HG03558 (cell line): ENCODE results near the gene KCNH4.
"Not testable (repeated sequence)": the region's sequence is repeated elsewhere in the genome, so short reads cannot be mapped to it uniquely, and the experiment has no call there.

ENCODE experiments used
- ATAC-seq: cut with Tn5 transposase; IDR thresholded peaks from one replicate; pipeline ENCODE4 v1.9.1; 2021; ENCODE audit warnings: moderate number of reproducible peaks; ENCODE audit not compliant: unreplicated experiment; ENCODE audit errors: extremely low read depth

Gene KCNH4

DNA sequence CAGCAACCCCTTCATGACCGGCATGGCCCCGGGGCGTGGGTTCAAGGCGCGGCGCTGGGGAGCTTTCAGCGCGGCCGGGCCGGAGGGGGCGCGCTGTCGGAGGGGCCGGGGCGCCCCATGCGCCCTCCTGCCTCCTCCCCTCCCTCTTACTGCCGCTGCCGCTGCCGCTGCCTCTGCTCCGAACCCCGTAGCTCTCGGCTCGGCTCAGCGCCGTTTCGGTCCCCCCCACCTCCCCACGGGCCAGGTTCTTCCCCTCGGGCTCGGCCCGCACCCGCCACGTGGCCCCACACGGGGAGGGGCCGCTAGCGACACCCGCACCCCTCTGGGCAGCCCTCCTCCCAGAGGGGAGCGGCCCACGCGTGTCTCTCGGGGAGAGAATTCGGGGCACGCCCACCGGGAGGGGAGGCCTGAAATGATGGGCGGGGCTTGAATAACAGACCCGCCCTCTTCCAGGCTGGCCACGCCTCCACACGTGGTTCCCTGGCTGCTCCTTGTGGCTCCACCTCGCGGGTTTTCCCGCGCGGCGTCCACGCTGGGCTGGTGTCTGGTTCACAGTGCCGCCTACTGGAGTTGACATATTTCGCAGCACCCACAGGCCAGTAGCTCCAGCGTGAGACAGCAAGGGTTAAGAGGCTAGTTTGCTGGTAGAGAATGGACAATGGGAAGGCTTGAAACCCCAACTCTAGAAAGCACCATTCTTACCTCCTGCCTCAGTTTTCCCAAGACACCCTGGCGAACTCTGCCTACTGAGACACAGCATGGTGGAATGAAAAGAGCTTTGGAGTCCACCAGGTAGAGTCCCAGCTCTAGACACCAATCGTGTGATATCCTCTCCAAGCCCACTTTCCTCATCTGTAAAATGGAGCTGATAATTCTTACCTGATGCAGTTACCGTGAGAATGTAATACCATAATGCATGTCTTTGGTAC, at the start of gene KCNH4:
TSS of gene KCNH4 (minus strand) at position 221 of the 929 bp plus-strand sequence. CDS start at position 24, 197 bp downstream.
- no peak for ATAC-seq

DNA sequence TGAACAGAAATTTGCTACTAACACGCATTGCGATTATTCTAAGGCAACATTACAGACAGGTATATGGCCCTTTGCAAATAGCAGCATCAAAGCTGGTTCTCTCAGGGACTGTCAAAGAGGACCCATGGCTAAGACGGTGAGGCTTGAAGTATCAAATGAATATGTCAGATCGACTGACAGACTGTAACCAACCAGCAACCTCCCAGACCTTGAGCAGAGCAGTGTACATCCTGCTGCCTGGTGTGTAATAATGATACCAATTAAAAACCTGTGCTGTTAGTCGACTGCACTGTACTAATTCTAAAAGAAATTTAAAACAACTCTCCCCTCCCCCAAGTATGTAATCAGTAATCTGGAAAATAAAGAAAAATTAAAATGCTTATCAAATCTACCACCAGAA, 49.3 kb upstream of the KCNH4 start:
- no peak for ATAC-seq

DNA sequence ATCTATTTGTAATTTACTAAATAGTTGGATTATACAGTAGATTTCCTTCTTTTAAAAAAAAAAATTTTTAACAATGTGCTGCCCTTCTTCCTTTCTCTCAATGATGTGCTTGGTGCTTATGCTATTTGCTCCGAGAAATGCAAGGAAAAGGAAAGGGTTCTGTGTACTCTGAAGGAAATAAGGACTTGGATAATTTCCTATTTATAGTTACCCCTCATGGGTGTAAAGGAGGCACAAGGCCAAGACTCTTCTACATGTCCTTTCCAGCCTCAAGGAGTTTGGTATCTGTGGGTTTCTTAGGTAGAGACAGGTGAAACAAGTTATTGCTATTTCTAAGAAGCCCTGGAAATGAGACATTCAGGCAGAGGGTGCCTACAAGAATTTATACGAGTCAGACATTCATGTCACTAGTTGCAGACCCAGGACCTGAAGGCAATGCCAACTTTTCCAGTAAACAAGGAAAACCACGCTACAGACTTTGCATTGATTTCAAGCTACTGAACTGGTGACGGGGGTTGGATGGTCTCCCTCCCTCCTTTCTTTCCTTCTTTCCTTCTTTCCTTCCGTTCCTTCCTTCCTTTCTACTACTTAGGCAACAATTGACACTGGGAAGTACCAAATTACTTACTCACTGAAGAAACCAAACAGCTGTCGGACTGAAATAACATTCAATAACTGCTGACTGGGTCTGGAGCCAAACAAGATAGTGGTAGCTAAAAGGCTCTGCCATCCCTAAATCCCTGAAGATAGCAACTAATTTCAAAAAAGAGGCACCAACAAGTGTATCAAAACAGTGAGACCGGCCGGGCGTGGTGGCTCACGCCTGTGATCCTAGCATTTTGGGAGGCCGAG, 47.1 kb upstream of the KCNH4 start:
- no peak for ATAC-seq

DNA sequence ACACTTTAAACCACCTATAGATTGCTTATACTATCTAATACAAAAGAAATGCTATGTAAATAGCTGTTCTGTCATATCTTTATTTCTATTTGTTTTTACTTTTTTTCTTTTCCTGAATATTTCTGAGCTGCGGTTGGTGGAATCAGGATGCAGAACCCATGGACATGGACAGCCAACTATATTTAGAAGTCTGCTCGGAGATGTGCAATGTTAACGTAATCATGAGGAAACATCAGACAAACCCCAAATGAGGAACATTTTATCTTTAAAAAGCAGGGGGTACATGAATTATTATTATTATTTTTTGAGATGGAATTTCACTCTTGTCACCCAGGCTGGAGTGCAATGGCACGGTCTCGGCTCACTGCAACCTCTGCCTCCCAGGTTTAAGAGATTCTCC, 44.7 kb upstream of the KCNH4 start:
- no peak for ATAC-seq

DNA sequence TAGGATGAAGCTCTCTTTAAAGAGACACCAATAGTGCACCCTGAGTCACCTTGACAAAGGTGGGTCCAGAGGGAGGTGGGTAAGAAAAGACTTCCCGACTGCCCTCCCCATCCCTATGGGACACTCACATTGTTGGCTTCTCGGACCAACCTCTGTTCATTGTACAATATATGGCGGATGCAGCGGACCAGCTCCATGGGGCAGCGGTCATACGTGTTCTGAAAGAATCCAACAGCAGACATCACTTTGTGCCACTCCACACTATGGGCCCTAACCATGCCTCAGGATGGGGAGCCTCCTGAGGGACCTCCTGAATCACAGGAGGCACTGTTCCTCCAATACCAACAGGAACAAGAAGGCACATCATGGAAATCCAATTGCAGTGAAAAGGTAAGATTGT, 43.7 kb upstream of the KCNH4 start:
- no peak for ATAC-seq

DNA sequence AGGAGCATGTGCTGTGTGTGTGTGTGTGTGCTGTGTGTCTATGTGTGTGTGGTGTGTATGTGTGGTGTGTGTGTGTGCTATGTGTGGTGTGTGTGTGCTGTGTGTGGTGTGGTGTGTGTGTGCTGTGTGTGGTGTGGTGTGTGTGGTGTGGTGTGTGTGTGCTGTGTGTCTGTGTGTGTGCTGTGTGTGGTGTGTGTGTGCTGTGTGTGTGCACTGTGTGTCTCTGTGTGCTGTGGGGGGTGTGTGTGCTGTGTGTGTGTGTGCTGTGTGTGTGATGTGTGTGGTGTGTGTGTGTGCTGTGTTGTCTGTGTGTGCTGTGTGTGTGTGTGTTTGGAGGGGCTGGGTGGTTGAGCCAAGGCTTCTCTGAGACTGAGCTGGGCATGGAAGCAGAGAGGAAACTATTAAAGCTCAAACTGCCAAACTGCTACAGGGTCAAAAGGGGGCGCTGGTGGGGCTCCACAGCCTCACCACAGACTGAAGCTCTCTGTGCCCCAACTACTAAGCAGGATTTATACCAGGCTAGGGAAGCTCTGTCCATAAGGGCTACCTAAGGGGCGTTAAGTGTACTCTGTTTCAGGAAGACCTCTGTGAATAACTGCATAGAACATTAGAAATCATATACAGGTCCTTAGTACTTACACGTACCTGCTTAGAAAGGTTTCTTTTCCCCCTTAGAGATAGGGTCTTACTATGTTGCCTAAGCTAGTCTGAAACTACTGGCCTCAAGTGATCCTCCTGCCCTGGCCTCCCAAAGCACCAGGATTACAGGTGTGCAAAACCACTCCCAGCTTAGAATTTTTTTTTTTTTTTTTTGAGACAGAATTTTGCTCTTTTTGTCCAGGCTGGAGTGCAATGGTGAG, 41.2 kb upstream of the KCNH4 start:
- no peak for ATAC-seq

DNA sequence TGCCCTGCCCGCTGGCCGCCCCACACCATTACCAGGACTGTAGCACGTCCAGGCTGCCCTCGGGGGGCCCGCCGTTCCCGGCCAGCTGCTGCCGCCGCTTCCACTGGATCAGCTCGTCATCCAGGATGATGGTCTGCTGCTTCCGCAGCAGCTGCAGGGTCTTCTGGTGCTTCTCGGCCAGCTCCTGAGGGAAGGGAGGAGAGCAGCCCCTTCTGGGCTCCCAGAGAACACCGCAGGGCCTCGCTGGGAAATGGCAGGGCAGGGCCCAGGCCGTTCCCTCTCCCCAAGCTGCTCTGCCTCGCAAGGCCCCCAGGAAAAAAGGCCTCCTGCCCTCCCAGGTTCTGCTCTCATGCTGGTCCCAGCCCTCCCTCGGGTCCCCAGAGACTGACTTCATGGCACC, 38.3 kb upstream of the KCNH4 start:
- not testable (repeated sequence) for ATAC-seq

DNA sequence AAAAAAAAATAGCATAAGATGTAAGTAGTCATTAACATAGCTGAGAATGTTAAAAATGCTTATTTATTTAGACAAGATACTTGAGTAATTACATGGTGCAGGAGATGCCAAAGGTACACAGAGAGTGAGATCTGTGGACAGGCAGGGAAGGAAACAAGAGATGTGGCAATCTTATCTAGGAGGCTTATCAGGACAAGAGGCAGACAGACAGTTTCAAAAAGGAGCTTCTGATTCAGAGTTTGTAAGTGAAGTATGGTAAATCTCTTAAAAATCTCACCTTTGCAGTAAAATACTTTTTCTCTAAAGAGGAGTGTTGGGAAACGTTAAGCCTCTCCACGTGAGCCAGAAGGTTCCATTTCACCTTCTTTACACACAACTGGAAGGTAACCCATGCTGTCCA, 33.2 kb upstream of the KCNH4 start:
- ATAC-seq = no peak

DNA sequence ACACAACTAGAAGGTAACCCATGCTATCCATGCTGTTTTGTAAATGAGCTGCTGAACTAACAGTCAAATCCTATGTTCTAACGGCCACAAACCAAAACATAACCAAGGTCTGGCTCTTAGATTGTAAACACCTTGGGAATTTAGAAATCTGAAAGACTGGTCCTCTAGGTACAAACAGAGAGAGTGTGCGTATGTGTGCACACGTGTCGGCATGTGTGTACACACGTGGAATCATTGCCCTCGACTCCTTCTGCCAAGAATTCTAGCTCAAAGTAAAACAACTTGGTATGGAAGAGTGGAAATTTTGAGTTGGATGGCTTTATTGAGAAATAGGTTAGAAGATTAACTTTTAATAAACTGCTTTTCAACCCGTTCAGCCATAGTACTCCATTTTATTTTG, 31.4 kb upstream of the KCNH4 start:
- ATAC-seq = no peak

DNA sequence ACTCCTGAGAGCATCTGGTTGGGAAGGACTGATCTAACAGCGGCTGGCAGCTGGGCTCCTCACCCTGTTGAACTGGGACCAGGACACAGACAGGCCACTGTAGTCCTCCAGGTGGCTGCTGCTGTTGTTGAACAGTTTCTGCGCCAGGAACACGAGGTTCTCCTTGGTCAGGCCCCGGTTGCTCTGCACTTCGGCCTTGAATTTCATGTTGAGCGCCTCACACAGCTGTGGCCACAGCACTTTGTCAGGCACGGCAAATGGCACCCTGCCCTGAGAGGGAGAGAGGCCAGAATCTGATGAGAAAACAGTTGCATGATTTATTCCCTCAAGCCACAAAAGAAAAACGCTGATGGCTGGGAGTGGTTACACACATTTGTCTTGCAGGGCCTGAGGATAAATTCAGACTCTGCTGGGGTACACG, 31.0 kb upstream of the KCNH4 start:
- not testable (repeated sequence) for ATAC-seq

DNA sequence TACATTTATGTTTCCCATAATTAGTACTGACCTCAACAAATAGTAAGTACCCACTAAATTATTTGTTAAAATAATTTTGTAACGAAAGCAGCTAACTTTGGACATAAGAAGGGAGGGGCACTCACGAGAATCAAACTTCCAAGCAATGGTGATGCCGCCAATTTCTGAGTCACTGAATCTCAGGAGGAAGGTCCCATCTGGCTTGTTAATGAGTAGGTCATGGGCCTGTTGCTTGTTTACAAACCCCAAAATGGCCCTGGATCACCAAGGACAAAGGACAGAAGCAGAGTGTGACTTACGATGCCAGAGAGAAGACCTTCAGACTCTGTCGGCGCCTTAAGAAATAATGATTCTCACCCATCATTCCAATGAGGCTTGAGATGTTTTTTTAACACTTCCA, 29.1 kb upstream of the KCNH4 start:
- no peak for ATAC-seq

DNA sequence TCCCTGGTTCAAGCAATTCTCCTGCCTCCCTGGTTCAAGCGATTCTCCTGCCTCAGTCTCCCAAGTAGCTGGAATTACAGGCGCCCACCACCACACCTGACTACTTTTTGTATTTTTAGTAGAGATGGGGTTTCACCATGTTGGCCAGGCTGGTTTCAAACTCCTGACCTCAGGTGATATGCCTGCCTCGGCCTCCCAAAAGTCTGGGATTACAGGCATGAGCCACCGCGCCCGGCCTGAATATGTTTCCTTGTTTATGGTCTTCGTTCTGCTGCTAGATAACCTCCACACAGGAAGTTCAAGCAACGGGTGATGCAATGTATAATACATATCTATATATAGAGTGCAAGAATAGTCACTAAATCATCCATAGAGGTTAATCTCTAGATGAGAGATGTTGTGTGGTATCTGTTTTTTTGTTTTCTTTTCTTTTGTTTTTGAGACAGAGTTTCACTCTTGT, 25.2 kb upstream of the KCNH4 start:
- not testable (repeated sequence) for ATAC-seq

DNA sequence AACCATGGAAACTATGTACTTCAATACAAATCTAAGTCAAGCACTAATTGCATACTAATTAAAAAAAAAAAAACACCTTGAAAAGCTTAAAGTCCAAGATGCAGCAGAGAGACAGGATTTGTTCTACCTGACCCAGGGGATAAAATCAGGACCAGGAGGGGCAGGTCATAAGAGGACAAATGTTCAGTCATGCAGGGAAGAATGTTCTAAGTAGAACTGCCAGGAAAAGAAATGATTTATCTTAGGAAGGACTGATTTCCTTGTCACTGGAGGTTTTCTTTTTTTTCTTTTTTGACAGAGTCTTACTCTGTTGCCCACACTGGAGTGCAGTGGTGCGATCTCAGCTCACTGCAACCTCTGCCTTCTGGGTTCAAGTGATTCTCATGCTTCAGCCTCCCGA, 22.4 kb upstream of the KCNH4 start:
- ATAC-seq = no peak

DNA sequence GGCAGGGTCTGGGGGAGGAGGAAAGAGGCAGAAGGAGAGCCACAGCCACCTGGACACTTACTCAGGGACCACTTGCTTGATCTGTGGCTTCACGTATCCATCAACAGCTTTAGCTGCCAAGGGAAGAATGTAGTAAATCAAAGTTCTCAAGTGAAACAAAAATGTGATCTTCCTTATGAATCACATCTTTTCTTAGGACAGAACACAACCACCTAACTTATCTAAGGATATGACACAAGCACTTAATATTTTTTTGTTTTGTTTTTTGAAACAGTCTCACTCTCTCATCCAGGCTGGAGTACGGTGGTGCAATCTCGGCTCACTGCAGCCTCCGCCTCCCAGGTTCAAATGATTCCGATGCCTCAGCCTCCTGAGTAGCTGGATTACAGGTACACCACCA, 21.8 kb upstream of the KCNH4 start:
- ATAC-seq = no peak

DNA sequence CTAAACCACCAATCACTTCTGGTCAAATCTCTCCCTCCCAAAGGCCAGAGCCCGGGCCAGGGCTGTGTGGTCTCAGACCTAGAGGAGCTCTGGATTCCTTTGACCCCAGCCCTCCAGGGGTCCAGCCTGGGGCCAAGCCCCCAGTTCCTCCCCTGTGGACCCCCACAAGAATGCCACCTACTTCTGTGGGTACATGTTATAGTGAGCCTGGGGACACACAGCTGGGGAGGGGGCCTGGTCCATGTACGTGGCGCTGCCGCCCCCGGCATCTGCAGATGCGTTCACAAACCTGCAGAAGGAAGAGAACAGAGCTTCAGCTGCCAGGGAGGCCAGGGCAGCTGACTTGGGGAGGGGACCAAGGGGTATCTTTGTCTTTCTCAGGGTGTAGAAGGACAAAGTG, 21.2 kb upstream of the KCNH4 start:
- no peak for ATAC-seq

DNA sequence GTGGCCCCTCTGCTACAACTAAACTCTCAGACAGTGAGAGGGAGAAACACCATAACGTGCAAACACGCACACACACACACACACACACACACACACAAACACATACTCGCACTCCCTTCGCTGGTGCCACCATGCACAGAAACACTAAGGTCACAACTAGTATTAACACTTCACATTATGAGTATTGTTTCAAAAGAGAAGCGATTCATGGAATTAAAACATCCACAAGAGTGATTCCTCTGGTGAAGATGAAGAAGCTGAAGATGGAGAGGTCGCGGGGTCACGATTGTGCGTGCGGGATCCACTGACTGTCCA, 20.5 kb upstream of the KCNH4 start:
- ATAC-seq = no peak

DNA sequence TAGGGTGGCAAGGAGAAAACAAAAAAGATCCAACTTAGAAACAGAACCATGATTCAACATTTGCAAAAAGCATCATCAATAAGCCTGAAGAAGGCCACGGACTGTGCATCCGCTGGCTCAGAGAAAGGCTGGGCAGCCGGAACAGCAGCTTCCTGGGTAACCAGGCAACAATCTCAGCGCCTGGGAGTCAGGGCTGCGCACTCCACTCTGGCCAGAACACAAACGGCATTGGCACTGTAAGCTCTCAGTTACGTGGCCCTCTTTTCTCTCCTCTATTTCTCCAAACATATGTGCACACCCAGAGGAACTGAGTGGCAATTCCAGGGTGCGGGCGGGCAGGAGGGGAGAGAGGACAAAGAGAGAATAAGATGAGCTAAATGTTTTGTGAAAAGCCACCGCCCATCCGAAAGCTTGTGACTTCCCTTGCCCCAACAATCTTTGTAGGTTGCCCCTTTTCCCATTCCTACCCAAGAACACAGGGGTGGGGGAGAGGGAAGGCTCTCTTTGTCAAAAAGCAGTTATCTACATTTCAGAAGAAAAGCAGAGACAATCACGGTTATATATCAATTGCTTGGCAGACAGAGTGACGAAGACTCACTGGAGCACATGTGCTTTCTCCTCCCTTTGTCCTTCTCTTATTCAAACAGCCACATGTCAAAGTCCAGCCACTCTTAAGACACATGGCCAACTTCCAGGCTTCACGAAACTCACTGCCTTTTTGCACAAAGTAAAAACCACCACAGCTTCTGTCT, 19.9 kb upstream of the KCNH4 start:
- no peak for ATAC-seq

DNA sequence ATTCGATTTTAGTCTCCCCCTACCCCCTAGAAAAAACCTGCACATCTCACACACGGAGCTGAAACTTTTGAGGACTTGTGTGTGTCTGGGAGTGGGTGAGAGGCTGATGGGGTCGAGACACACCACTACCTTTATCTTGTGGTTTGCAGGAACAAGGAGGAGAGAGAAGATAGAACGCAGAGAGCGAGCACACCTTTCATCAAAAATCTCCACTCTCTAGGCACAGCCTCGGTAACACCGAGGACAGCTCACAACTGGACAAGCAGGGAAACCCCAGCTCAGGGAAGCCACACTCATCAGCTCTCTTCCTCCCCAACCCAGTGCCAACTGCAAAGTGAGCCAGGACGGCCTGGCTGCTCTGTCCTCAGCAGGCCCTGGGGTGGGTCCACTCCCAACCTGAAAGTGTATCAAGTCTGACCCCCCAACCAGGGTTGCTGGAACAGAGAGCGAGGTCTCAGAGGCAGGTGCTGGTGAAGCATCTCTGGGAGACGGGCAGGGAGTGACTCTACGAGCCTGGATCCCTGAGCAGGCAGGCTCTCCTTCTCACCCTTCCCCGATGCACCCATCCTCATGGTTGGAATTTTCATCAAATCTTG, 18.6 kb upstream of the KCNH4 start:
- no peak for ATAC-seq

DNA sequence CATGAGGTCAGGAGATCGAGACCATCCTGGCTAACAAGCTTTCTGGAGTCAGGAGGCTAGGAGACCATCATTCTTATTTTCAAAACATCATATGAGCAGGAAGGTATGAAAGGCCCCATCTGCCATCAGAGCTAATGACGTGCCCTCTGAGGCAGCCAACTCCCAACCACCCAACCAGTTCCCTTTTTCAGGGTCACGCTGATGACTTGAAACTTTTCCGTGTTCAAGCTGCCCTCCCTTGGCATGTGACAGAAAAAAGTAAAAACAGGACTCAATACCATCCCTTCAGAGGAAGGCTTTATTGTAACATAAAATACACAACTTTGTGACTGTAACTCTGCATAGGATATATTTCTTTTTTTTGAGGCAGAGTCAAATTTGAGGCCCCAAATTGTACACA, 18.0 kb upstream of the KCNH4 start:
- ATAC-seq = no peak
